Measurements from ENCODE around the gene FADS3. TPM values are rescaled to one million over a fixed set of nuclear protein-coding genes. Genes with fewer than 3 reads are reported as not detected.

The FADS3 gene
- total and polyA plus RNA-seq, 2 of the 13 experiments (the other 11 are each of a cell fraction or from before 2014, with no cell fraction given), result 13.4 to 23.2 TPM

DNA sequence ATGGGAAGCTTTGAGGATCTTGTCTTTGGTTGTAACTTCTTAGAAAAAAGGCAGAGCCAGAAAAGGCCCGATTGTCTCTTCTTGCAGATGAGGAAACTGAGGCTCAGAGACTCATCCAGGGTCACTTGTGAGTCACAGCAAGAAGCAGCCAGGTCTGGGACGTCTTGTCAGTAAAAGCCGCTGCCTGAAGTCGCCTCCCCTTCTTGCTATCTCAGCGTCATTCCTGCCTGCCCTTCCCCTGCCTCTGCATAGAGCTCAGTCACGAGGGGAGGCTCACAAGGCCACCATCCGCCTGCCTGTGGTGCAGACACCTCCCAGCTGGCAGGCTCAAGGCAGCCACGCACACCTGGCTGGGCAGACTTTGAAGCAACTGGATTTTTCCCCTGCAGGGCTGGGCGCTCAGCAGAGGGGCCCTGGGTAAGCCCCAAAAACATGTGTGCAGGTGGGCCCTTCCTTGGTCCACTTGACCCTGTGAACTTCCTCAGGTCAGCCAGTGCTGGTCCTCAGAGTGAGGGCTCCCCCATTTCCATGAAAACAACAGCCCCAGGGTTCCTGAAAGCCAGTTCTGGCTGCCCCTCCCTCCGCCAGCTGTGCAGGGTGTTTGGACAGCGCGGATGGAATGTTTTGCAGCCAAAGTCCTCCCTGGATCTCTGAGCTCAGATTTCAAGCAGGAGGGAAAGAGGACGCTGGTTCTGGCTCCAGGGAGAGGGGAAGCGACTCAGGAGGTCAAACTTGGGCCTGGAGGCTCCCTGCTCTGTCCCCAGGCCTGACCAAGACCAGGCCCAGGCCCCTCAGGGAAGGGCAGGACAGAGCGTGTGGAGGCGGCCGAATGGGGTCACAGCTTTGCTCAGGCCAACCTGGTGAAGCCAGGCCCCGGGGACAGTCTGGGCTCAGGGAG, 32.1 kb upstream of the FADS3 start (continued):
- TF ChIP-seq NAIF1 (CRISPR knock-in tag; IDR thresholded peaks at IDR 0.05; ENCODE audit: borderline replicate concordance) (no peak), JUNB (CRISPR knock-in tag; IDR thresholded peaks at IDR 0.05; ENCODE audit: borderline replicate concordance) (no peak), SATB2 (CRISPR knock-in tag; IDR thresholded peaks at IDR 0.05) (no peak), MYNN (CRISPR knock-in tag; IDR thresholded peaks at IDR 0.05; ENCODE audit: low read depth) (no peak), GABPA (IDR thresholded peaks at IDR 0.05; ENCODE audit: low read depth, low read length) (no peak), GABPA (CRISPR knock-in tag; IDR thresholded peaks at IDR 0.05; ENCODE audit: low read depth) (no peak), PHB2 (IDR thresholded peaks at IDR 0.05; ENCODE audit: partially characterized antibody) (no peak), JDP2 (CRISPR knock-in tag; IDR thresholded peaks at IDR 0.05; ENCODE audit: borderline replicate concordance) (no peak; the same call in 1 of the 2 replicates)
- TF ChIP-seq, protein P1, sequence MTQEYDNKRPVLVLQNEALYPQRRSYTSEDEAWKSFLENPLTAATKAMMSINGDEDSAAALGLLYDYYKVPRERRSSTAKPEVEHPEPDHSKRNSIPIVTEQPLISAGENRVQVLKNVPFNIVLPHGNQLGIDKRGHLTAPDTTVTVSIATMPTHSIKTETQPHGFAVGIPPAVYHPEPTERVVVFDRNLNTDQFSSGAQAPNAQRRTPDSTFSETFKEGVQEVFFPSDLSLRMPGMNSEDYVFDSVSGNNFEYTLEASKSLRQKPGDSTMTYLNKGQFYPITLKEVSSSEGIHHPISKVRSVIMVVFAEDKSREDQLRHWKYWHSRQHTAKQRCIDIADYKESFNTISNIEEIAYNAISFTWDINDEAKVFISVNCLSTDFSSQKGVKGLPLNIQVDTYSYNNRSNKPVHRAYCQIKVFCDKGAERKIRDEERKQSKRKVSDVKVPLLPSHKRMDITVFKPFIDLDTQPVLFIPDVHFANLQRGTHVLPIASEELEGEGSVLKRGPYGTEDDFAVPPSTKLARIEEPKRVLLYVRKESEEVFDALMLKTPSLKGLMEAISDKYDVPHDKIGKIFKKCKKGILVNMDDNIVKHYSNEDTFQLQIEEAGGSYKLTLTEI (CRISPR knock-in tag; conservative IDR thresholded peaks at IDR 0.05), result no peak
- TF ChIP-seq, protein P2, sequence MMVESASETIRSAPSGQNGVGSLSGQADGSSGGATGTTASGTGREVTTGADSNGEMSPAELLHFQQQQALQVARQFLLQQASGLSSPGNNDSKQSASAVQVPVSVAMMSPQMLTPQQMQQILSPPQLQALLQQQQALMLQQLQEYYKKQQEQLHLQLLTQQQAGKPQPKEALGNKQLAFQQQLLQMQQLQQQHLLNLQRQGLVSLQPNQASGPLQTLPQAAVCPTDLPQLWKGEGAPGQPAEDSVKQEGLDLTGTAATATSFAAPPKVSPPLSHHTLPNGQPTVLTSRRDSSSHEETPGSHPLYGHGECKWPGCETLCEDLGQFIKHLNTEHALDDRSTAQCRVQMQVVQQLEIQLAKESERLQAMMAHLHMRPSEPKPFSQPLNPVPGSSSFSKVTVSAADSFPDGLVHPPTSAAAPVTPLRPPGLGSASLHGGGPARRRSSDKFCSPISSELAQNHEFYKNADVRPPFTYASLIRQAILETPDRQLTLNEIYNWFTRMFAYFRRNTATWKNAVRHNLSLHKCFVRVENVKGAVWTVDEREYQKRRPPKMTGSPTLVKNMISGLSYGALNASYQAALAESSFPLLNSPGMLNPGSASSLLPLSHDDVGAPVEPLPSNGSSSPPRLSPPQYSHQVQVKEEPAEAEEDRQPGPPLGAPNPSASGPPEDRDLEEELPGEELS (CRISPR knock-in tag; IDR thresholded peaks at IDR 0.05), result peak; percentile 69
- TF ChIP-seq, protein P3, sequence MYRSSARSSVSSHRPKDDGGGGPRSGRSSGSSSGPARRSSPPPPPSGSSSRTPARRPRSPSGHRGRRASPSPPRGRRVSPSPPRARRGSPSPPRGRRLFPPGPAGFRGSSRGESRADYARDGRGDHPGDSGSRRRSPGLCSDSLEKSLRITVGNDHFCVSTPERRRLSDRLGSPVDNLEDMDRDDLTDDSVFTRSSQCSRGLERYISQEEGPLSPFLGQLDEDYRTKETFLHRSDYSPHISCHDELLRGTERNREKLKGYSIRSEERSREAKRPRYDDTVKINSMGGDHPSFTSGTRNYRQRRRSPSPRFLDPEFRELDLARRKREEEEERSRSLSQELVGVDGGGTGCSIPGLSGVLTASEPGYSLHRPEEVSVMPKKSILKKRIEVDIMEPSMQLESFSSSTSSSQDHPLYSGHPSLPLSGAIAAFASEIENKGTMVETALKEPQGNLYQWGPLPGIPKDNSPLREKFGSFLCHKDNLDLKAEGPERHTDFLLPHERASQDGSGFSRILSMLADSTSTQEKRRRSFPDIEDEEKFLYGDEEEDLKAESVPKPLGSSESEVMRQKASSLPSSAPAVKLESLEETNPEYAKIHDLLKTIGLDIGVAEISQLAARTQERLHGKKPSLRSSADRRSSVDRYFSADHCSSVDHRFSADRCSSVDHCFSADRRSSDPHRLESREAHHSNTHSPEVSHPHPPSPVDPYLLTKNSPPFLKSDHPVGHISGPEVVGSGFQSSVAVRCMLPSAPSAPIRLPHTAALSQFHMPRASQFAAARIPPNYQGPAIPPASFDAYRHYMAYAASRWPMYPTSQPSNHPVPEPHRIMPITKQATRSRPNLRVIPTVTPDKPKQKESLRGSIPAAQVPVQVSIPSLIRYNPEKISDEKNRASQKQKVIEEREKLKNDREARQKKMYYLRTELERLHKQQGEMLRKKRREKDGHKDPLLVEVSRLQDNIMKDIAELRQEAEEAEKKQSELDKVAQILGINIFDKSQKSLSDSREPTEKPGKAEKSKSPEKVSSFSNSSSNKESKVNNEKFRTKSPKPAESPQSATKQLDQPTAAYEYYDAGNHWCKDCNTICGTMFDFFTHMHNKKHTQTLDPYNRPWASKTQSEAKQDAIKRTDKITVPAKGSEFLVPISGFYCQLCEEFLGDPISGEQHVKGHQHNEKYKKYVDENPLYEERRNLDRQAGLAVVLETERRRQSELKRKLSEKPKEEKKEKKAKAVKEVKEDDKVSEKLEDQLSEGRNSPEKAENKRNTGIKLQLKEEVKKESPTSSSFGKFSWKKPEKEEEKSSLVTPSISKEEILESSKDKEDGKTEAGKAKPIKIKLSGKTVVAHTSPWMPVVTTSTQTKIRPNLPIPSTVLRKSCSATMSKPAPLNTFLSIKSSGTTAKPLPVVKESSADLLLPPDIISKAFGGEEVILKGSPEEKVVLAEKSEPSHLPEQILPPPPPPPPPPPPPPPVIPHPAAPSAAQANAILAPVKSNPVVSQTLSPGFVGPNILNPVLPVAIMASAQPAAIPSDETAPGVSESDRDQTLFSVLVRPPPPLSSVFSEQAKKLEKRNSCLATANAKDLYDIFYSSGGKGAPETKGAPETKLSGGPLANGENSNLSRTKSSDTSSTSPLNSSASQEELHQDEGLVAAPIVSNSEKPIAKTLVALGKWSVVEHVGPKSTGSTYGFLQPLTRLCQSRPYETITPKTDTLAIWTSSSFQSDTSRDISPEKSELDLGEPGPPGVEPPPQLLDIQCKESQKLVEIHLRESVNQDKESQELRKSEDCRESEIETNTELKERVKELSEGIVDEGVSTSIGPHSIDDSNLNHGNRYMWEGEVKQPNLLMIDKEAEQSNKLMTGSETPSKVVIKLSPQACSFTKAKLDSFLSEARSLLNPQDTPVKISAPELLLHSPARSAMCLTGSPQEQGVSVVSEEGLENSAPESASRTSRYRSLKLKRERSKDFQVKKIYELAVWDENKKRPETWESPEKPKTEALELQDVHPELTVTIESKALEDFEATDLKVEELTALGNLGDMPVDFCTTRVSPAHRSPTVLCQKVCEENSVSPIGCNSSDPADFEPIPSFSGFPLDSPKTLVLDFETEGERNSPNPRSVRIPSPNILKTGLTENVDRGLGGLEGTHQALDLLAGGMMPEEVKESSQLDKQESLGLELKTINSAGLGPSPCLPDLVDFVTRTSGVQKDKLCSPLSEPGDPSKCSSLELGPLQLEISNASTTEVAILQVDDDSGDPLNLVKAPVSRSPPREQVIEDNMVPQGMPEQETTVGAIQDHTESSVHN (CRISPR knock-in tag; IDR thresholded peaks at IDR 0.05), result no peak
- TF ChIP-seq, protein P4, sequence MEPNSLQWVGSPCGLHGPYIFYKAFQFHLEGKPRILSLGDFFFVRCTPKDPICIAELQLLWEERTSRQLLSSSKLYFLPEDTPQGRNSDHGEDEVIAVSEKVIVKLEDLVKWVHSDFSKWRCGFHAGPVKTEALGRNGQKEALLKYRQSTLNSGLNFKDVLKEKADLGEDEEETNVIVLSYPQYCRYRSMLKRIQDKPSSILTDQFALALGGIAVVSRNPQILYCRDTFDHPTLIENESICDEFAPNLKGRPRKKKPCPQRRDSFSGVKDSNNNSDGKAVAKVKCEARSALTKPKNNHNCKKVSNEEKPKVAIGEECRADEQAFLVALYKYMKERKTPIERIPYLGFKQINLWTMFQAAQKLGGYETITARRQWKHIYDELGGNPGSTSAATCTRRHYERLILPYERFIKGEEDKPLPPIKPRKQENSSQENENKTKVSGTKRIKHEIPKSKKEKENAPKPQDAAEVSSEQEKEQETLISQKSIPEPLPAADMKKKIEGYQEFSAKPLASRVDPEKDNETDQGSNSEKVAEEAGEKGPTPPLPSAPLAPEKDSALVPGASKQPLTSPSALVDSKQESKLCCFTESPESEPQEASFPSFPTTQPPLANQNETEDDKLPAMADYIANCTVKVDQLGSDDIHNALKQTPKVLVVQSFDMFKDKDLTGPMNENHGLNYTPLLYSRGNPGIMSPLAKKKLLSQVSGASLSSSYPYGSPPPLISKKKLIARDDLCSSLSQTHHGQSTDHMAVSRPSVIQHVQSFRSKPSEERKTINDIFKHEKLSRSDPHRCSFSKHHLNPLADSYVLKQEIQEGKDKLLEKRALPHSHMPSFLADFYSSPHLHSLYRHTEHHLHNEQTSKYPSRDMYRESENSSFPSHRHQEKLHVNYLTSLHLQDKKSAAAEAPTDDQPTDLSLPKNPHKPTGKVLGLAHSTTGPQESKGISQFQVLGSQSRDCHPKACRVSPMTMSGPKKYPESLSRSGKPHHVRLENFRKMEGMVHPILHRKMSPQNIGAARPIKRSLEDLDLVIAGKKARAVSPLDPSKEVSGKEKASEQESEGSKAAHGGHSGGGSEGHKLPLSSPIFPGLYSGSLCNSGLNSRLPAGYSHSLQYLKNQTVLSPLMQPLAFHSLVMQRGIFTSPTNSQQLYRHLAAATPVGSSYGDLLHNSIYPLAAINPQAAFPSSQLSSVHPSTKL (CRISPR knock-in tag; IDR thresholded peaks at IDR 0.05), result peak; percentile 73; the same call in 1 of the 2 replicates
